GM21528 (cell line): Measurements from ENCODE around the gene RAPGEF1.
"Not testable (repeated sequence)": the region's sequence is repeated elsewhere in the genome, so short reads cannot be mapped to it uniquely, and the experiment has no call there.

Experiments used
- ATAC-seq: cut with Tn5 transposase; IDR thresholded peaks from one replicate; pipeline ENCODE4 v1.9.1; 2021; ENCODE audit warnings: mild to moderate bottlenecking, moderate library complexity; ENCODE audit not compliant: unreplicated experiment, low FRiP score

RAPGEF1 gene

GRCh38 chr9:131674425-131675421, 65.2 kb downstream of the RAPGEF1 start:
- no peak for ATAC-seq

GRCh38 chr9:131673531-131673930, 66.3 kb downstream of the RAPGEF1 start:
- no peak for ATAC-seq

DNA sequence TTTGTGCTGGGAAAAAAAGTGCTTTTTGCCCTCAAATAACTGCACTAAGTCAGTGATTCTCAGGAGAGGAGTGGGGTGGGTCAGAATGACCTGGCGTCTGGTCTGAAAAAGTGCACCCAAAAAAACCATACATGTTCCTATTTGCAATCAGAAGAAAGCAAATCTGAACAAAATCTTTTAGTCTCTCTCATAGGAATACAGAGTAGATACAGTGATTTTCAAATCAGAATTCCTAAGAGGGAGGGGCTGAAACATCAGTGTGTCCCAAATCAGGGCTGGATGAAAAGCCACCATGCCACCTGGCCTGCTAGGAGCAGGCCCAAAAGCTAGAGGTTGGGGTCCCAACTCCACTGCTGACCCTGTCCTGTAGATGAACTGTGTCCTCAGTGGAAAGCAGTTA, 66.8 kb downstream of the RAPGEF1 start:
- no peak for ATAC-seq

GRCh38 chr9:131672451-131672850, 67.4 kb downstream of the RAPGEF1 start:
- ATAC-seq, result no peak

DNA sequence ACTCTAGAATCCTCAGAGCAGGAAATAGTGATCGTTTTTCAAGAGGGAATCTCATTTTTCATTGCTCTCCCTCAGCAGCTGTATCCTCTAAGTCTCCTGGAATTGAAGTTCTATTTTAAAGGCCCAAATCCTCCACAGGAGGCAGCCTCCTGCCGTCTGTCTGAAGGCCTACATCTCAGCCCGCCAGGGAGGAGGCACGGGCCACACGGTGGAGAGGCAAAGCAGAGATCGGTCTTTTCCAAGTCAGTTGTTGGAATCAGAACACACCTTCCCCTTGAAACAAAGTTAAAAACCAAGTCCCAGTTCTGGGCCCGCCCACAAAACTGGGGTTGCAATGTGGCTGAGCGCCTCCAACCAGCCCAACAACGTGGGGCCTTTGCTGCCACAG, 68.7 kb downstream of the RAPGEF1 start:
- no peak for ATAC-seq

- ATAC-seq, result no peak
These were observed 69.4 kb downstream of the RAPGEF1 start for GRCh38 chr9:131670247-131671132.

DNA sequence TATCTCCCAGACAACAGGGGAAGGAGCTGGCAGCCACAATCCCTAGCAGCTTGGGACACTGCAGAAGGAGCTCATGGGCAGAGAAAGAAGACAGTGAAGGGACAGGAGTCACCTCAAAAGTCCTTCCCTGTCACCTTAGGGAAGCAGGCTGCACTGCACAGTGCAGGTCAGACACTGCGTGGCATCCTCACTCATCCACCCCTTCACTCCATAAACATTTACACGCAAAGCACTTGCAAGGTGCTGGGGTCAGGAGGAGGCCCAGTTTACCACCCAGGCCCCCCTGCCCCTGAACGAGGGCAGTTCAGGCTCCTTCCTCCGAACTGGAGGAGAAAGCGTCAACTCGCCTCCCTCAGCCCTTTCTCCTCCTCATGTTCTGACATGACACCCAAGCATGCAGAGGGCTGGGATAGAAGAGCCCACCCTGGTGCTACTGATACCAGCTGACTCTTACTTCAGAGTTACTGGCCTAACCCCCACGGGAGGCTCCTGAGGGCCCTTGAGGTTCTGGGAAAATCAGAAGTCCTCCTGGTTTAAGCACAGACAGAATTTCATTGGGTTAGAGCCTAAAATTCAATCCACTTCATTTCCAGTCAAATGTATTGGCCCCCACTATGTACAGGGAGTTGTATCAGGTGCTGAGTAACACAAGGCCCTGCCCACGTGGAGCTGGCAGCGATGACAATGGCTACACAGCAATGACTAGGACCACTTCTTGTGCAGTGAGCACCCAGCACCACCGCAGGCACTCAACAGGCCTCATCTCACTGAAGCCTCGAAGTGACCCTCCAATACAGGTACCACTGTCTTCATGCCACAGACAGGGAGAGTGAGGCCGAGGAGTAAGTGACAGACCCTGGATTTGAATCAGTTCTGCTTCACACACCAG, 70.4 kb downstream of the RAPGEF1 start:
- no peak for ATAC-seq

- ATAC-seq, result peak; percentile 56
These were observed 71.2 kb downstream of the RAPGEF1 start for GRCh38 chr9:131668439-131669268.

DNA sequence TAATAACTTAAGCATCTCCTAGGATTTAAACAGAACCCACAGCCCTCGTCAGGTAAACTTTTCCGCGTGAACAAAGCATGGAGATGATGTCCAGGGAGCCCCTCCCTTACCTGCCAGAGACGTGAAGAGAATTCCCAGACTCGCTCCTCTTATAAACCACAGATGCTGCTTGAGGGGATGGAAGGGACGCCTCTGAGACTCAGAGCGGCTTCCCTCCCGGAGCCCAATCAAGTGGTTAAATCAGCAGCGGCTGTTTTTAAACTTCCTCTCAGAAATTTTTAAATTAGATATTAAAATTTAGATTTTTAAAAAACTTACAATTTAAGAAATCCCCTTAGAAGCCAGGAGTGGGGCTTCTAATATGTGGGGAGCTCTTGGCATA, 71.8 kb downstream of the RAPGEF1 start:
- peak; percentile 20 for ATAC-seq

- ATAC-seq, result no peak
These were observed 72.3 kb downstream of the RAPGEF1 start for GRCh38 chr9:131667576-131667975.

DNA sequence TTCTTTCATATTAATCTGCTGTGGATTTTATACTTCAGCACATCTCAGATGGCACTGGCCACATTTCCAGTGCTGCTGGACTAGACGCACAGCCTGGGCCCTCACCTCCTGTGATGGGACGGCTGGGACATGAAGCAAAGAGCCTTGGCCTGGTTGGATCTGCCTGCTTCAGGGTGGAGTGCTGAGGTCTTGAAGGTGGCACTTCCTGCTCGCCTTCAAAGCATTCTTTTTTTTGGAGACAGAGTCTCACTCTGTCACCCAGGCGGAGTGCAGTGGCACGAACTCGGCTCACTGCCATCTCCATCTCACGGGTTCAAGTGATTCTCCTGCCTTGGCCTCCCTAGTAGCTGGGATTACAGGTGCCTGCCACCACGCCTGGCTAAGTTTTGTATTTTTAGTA, 73.1 kb downstream of the RAPGEF1 start:
- ATAC-seq, result no peak

DNA sequence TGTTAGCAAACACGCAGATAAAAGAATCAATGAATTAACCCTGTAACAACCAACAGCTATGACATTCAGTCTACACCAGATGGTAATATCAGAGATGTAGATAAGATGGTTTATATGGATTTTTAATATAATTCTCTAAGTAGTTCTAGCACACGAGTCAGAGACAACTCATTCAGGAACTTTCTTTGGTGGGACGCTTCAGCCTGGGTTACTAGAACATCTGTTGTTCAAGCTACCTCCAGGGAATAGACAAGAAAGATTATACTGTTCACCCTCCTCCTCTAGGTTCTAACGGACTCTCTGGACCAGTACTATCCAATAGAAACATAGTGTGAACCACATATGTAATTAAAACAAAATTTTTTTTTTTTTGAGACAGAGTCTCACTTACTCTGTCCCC, 73.8 kb downstream of the RAPGEF1 start:
- no peak for ATAC-seq

GRCh38 chr9:131663288-131663687, 76.6 kb downstream of the RAPGEF1 start:
- ATAC-seq, result no peak

DNA sequence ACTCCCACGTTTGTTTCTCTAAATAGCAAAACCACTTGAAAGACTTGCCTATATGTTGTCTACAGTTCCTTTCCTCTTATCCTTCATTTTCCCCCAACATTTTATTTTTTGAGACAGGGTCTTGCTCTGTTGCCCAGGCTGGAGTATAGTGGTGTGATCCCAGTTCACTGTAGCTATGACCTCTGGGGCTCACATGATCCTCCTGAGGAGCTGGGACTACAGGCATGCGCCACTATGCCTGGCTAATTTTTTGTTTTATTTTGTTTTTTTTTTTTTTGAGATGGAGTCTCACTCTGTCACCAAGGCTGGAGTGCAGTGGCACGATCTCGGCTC, 77.6 kb downstream of the RAPGEF1 start:
- not testable (repeated sequence) for ATAC-seq

- no peak for ATAC-seq
These were observed 78.1 kb downstream of the RAPGEF1 start for GRCh38 chr9:131661568-131662288.

DNA sequence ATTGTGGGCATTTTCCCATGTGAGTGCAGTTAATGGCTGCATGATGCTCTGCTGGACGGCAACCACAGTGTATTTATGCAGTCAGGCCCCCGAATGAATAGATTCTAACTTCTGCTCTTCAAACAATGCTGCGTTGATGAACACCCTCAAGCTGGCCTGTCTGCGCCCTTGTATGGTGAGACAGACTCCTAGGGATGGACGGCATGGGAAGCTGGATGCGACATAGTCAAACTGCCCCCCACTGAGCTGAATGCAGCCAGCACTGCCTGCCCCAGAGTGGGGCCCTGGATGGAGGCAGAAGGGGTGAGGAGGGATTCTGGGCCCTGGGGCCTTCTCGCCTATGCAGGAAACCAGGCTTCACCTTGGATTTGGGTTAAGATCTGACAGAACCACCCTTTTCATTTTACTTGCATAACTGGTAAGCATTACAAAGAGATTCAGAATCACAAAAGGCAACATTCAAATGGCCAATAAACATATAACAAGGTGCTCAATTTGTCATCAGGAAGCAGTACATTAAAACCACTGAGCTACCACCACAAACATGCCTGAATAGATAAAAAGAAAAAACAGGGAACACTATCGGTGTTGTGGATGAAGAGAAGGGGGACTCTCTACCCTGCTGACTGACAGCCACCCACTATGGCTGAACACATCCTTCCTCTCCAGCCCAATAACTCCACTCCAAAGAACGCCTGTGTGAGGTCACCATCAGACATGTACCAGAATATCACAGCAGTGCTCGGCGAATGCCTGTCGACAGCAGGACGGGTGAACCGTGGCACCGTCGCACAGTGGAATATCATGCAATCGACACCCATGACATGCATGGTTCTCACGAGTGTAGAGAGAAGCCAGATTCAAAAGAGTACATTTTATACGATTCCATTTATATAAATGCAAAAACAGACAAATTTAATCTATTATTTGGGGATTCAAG, 79.1 kb downstream of the RAPGEF1 start:
- ATAC-seq, result no peak

DNA sequence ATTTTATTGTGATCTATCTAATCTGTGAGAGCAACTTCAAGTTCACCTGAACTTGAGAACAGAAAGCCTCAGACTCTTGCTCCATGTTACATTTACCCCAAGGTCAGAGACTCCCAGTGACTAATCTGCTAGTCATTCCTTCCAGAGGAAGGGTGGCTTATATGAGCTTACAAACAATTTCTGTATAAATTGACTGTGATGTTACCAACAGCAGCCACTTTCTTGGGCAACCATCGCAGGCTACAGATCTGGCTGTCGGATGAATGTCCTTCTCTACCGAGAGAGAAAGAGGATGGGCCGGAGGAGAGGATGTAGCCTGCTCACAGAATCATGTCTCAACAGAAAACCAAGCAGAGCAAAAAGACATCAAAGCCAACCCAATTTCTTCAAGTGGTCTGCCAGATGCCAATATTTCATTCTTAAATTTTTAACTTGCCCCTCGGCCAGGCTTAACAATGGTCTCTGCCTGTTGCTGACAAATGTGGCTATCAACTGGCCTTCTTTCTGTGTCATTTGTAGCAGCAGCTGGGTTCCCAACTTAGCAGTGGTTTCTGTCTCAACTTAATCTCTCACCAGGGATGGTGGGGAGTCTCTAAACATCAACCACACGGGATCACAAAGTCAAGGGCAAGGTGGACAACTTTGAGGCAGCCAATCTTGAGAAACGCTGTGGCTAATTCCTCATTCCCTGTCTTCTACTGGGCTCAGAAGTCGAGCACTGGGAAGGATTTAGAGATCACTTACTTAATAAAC, 81.3 kb downstream of the RAPGEF1 start:
- ATAC-seq, result no peak
